Stimulated activated memory B cell treated with anti-CD40 and anti-IgM and Interleukin-4, amounts not matched to agents 10 μg/mL and 1 μg/mL and 100 μg/mL, for 72 hours (primary cell): ENCODE measurements around the gene HOXC4.
A peak's percentile ranks its signal among the peaks of the same experiment; 100 is the strongest.
"Not testable (repeated sequence)": the region's sequence is repeated elsewhere in the genome, so short reads cannot be mapped to it uniquely, and the experiment has no call there.

Experiments
- ATAC-seq: fragments of 150-1000 bp; cut with Tn5 transposase; 2 replicates; pipeline ENCODE4 v1.10.0; 2021
- H3K27ac Mint-ChIP-seq: one replicate; pipeline ENCODE4 v1.8.0; 2022; ENCODE audit warnings: mild to moderate bottlenecking, mixed read lengths
- H3K27me3 Mint-ChIP-seq: one replicate; pipeline ENCODE4 v1.8.0; 2022; ENCODE audit warnings: mixed read lengths
- H3K36me3 Mint-ChIP-seq: one replicate; pipeline ENCODE4 v1.8.0; 2022; ENCODE audit warnings: mixed read lengths
- H3K4me1 Mint-ChIP-seq: one replicate; pipeline ENCODE4 v1.8.0; 2022; ENCODE audit warnings: mixed read lengths
- H3K4me3 Mint-ChIP-seq: one replicate; pipeline ENCODE4 v1.8.0; 2022; ENCODE audit warnings: mild to moderate bottlenecking, moderate library complexity, mixed read lengths
- H3K9me3 Mint-ChIP-seq: one replicate; pipeline ENCODE4 v1.8.0; 2022; ENCODE audit warnings: mixed read lengths

The HOXC4 gene

GRCh38 chr12:54074308-54074707 is 20.7 kb downstream of the HOXC4 start:
- no peaks in the 10 kb centered on the region for H3K9me3 Mint-ChIP-seq

GRCh38 chr12:54075409-54075808 is 21.8 kb downstream of the HOXC4 start:
- Mint-ChIP-seq H3K9me3 (no peaks in the 10 kb centered on the region), H3K4me1 (peaks cover 4% of the 10 kb centered on the region), H3K27me3 (no peaks in the 10 kb centered on the region), H3K4me3 (no peak overlapping the region), H3K36me3 (no peaks in the 10 kb centered on the region), H3K27ac (no peak overlapping the region)
- no peak for ATAC-seq

More at GRCh38 chr12:54074308-54074707, 20.7 kb downstream of the HOXC4 start:
- H3K4me3 Mint-ChIP-seq: no peak overlapping the region
- ATAC-seq: no peak
- no peaks in the 10 kb centered on the region for H3K27me3 Mint-ChIP-seq
- no peak overlapping the region for H3K27ac Mint-ChIP-seq
- no peaks in the 10 kb centered on the region for H3K36me3 Mint-ChIP-seq
- H3K4me1 Mint-ChIP-seq: no peaks in the 10 kb centered on the region

- no peaks in the 10 kb centered on the region for H3K36me3 Mint-ChIP-seq
- H3K27ac Mint-ChIP-seq: no peak overlapping the region
- H3K27me3 Mint-ChIP-seq: no peaks in the 10 kb centered on the region
- no peak for ATAC-seq
- peaks cover 9% of the 10 kb centered on the region for H3K4me1 Mint-ChIP-seq
- no peak overlapping the region for H3K4me3 Mint-ChIP-seq
- no peaks in the 10 kb centered on the region for H3K9me3 Mint-ChIP-seq
Observed at GRCh38 chr12:54075974-54076373, 22.3 kb downstream of the HOXC4 start.

GRCh38 chr12:54077843-54078242 is 24.2 kb downstream of the HOXC4 start:
- not testable (repeated sequence) for H3K27ac Mint-ChIP-seq, H3K27me3 Mint-ChIP-seq, H3K9me3 Mint-ChIP-seq, ATAC-seq, H3K36me3 Mint-ChIP-seq, H3K4me3 Mint-ChIP-seq
- peaks cover 25% of the 10 kb centered on the region for H3K4me1 Mint-ChIP-seq

- H3K4me1 Mint-ChIP-seq: peaks cover 33% of the 10 kb centered on the region
- H3K36me3 Mint-ChIP-seq, H3K27me3 Mint-ChIP-seq, ATAC-seq, H3K9me3 Mint-ChIP-seq, H3K4me3 Mint-ChIP-seq: not testable (repeated sequence)
- H3K27ac Mint-ChIP-seq: peak overlapping the region; percentile 26
Observed at GRCh38 chr12:54079115-54079514, 25.5 kb downstream of the HOXC4 start.

- Mint-ChIP-seq H3K4me1 (peaks cover 33% of the 10 kb centered on the region), H3K27ac (peak overlapping the region; percentile 96)
- H3K4me3 Mint-ChIP-seq, H3K27me3 Mint-ChIP-seq, H3K36me3 Mint-ChIP-seq, H3K9me3 Mint-ChIP-seq, ATAC-seq: not testable (repeated sequence)
Observed at GRCh38 chr12:54080008-54080924, 26.6 kb downstream of the HOXC4 start.

- H3K27ac Mint-ChIP-seq: peak overlapping the region; percentile 96
- not testable (repeated sequence) for H3K27me3 Mint-ChIP-seq, ATAC-seq, H3K9me3 Mint-ChIP-seq, H3K36me3 Mint-ChIP-seq
- H3K4me1 Mint-ChIP-seq: peaks cover 33% of the 10 kb centered on the region
- peak overlapping the region; percentile 87 for H3K4me3 Mint-ChIP-seq
Observed at GRCh38 chr12:54081053-54081514, 27.4 kb downstream of the HOXC4 start.

- not testable (repeated sequence) for ATAC-seq, H3K36me3 Mint-ChIP-seq, H3K9me3 Mint-ChIP-seq
- Mint-ChIP-seq H3K27me3 (peaks cover 11% of the 10 kb centered on the region), H3K27ac (peak overlapping the region; percentile 96), H3K4me1 (peaks cover 33% of the 10 kb centered on the region), H3K4me3 (peak overlapping the region; percentile 87)
Observed at GRCh38 chr12:54081581-54082396, 28.2 kb downstream of the HOXC4 start.

- peak; percentile 53 for ATAC-seq
- peak overlapping the region; percentile 96 for H3K27ac Mint-ChIP-seq
- H3K9me3 Mint-ChIP-seq: no peaks in the 10 kb centered on the region
- peaks cover 33% of the 10 kb centered on the region for H3K4me1 Mint-ChIP-seq
- H3K36me3 Mint-ChIP-seq: peaks cover 6% of the 10 kb centered on the region
- H3K4me3 Mint-ChIP-seq: peak overlapping the region; percentile 87
- peaks cover 11% of the 10 kb centered on the region for H3K27me3 Mint-ChIP-seq
Observed at GRCh38 chr12:54082397-54082892, 28.8 kb downstream of the HOXC4 start.

- H3K36me3 Mint-ChIP-seq, H3K27ac Mint-ChIP-seq, ATAC-seq, H3K9me3 Mint-ChIP-seq, H3K4me3 Mint-ChIP-seq: not testable (repeated sequence)
- Mint-ChIP-seq H3K4me1 (peaks cover 19% of the 10 kb centered on the region), H3K27me3 (peaks cover 52% of the 10 kb centered on the region)
Observed at GRCh38 chr12:54088011-54088410, 34.4 kb downstream of the HOXC4 start.

- not testable (repeated sequence) for H3K36me3 Mint-ChIP-seq, H3K27ac Mint-ChIP-seq, H3K9me3 Mint-ChIP-seq, ATAC-seq, H3K4me3 Mint-ChIP-seq
- Mint-ChIP-seq H3K27me3 (peaks cover 55% of the 10 kb centered on the region), H3K4me1 (peaks cover 12% of the 10 kb centered on the region)
Observed at GRCh38 chr12:54089465-54089864, 35.8 kb downstream of the HOXC4 start.

GRCh38 chr12:54090312-54090711 is 36.7 kb downstream of the HOXC4 start:
- not testable (repeated sequence) for H3K36me3 Mint-ChIP-seq, H3K27ac Mint-ChIP-seq, ATAC-seq, H3K9me3 Mint-ChIP-seq
- peak overlapping the region; percentile 80 for H3K4me3 Mint-ChIP-seq
- peaks cover 12% of the 10 kb centered on the region for H3K4me1 Mint-ChIP-seq
- peaks cover 55% of the 10 kb centered on the region for H3K27me3 Mint-ChIP-seq

- not testable (repeated sequence) for ATAC-seq, H3K36me3 Mint-ChIP-seq, H3K27ac Mint-ChIP-seq, H3K4me3 Mint-ChIP-seq, H3K9me3 Mint-ChIP-seq
- H3K4me1 Mint-ChIP-seq: peaks cover 12% of the 10 kb centered on the region
- peaks cover 44% of the 10 kb centered on the region for H3K27me3 Mint-ChIP-seq
Observed at GRCh38 chr12:54092943-54093342, 39.3 kb downstream of the HOXC4 start.

GRCh38 chr12:54095928-54096327 is 42.3 kb downstream of the HOXC4 start:
- H3K4me1 Mint-ChIP-seq, H3K4me3 Mint-ChIP-seq, H3K36me3 Mint-ChIP-seq, H3K27ac Mint-ChIP-seq, ATAC-seq, H3K9me3 Mint-ChIP-seq: not testable (repeated sequence)
- peaks cover 25% of the 10 kb centered on the region for H3K27me3 Mint-ChIP-seq

- H3K27me3 Mint-ChIP-seq: peaks cover 18% of the 10 kb centered on the region
- H3K4me3 Mint-ChIP-seq, H3K9me3 Mint-ChIP-seq, H3K36me3 Mint-ChIP-seq, H3K27ac Mint-ChIP-seq, ATAC-seq, H3K4me1 Mint-ChIP-seq: not testable (repeated sequence)
Observed at GRCh38 chr12:54098644-54099043, 45.0 kb downstream of the HOXC4 start.
